Neural progenitor cell (in vitro differentiated cells): Measurements from ENCODE around the gene NR2F1. TPM values are rescaled to one million over a fixed set of nuclear protein-coding genes. Genes with fewer than 3 reads are reported as not detected.

Experiments
- DNase-seq: peaks from one replicate; pipeline ENCODE4 v3.0.0-alpha.2; 2016; ENCODE audit warnings: low spot score
- H2AFZ ChIP-seq: fragments of 200-600 bp; sonication (generic); replicated peaks from 2 replicates; pipeline ENCODE4 v1.6.1; 2016; ENCODE audit warnings: antibody characterized with exemption
- H3F3A ChIP-seq: fragments of 200-600 bp; sonication (generic); 2 replicates; pipeline ENCODE4 v1.6.1; 2016; ENCODE audit warnings: antibody characterized with exemption, low read depth
- H3K27ac ChIP-seq: fragments of 200-600 bp; sonication (generic); 2 replicates; pipeline ENCODE4 v1.5.1; 2016; ENCODE audit warnings: mild to moderate bottlenecking
- H3K27me3 ChIP-seq: fragments of 200-600 bp; sonication (generic); 2 replicates; pipeline ENCODE4 v1.6.1; 2016; ENCODE audit warnings: mild to moderate bottlenecking, moderate library complexity
- H3K36me3 ChIP-seq: fragments of 200-600 bp; sonication (generic); 2 replicates; pipeline ENCODE4 v1.5.1; 2016
- H3K4me1 ChIP-seq: fragments of 200-600 bp; sonication (generic); 2 replicates; pipeline ENCODE4 v1.6.1; 2016; ENCODE audit warnings: mixed run types
- H3K4me2 ChIP-seq: fragments of 200-600 bp; sonication (generic); 2 replicates; pipeline ENCODE4 v1.6.1; 2016
- H3K4me3 ChIP-seq: fragments of 200-600 bp; sonication (generic); 2 replicates; pipeline ENCODE4 v1.5.1; 2016
- H3K79me2 ChIP-seq: fragments of 200-600 bp; sonication (generic); 2 replicates; pipeline ENCODE4 v1.6.1; 2016; ENCODE audit warnings: low read depth
- H3K9ac ChIP-seq: fragments of 200-600 bp; sonication (generic); 2 replicates; pipeline ENCODE4 v1.6.1; 2016
- H3K9me3 ChIP-seq: fragments of 200-600 bp; sonication (generic); 2 replicates; pipeline ENCODE4 v1.5.1; 2016; ENCODE audit warnings: low read depth
- H4K20me1 ChIP-seq: fragments of 200-600 bp; sonication (generic); 2 replicates; pipeline ENCODE4 v1.6.1; 2016; ENCODE audit warnings: low read depth
- H3K27ac Mint-ChIP-seq: 3 replicates; pipeline ENCODE4 v1.8.0; 2021; ENCODE audit warnings: mixed read lengths
- H3K27me3 Mint-ChIP-seq: 2 replicates; pipeline ENCODE4 v1.8.0; 2022; ENCODE audit warnings: low read depth, mild to moderate bottlenecking, inconsistent platforms, moderate library complexity, mixed read lengths; ENCODE audit not compliant: insufficient read depth
- H3K36me3 Mint-ChIP-seq: 3 replicates; pipeline ENCODE4 v1.8.0; 2021; ENCODE audit warnings: mixed read lengths
- H3K4me1 Mint-ChIP-seq: 3 replicates; pipeline ENCODE4 v1.8.0; 2021; ENCODE audit warnings: mixed read lengths
- H3K4me3 Mint-ChIP-seq: 3 replicates; pipeline ENCODE4 v1.8.0; 2021; ENCODE audit warnings: mild to moderate bottlenecking, moderate library complexity, mixed read lengths
- H3K9me3 Mint-ChIP-seq: 3 replicates; pipeline ENCODE4 v1.8.0; 2020; ENCODE audit warnings: mixed read lengths
- CTCF ChIP-seq: fragments of 200-600 bp; sonication (generic); IDR thresholded peaks from 2 replicates; pipeline ENCODE4 v1.5.1; 2017; ENCODE audit warnings: antibody characterized with exemption, mild to moderate bottlenecking
- EZH2 ChIP-seq: fragments of 200-600 bp; sonication (generic); IDR thresholded peaks from 2 replicates; pipeline ENCODE4 v1.6.1; 2017; ENCODE audit warnings: antibody characterized with exemption, mild to moderate bottlenecking, moderate library complexity
- EZH2phosphoT487 ChIP-seq: fragments of 200-600 bp; sonication (generic); IDR thresholded peaks from 2 replicates; pipeline ENCODE4 v1.6.1; 2017; ENCODE audit warnings: antibody characterized with exemption
- total RNA-seq: library from RNA; depleted of rRNA; stranded (reverse); fragments of >200 nt; gene quantifications from 2 replicates; pipeline ENCODE4 v1.2.3, GENCODE V29; 2015; ENCODE audit warnings: low replicate concordance

NR2F1 gene
- total RNA-seq, 1 donor from 2014 or later, result 9.1 TPM

- no peaks in the 10 kb centered on the region for H3F3A ChIP-seq
- H2AFZ ChIP-seq, result no peak overlapping the region
- no peak overlapping the region for H3K27ac Mint-ChIP-seq
- no peaks in the 10 kb centered on the region for H3K27me3 ChIP-seq
- TF ChIP-seq EZH2, result no peak
- TF ChIP-seq CTCF, result no peak
- no peak for TF ChIP-seq EZH2phosphoT487
- H3K4me1 Mint-ChIP-seq, result peaks cover 8% of the 10 kb centered on the region
- no peak overlapping the region for H3K4me3 ChIP-seq
- no peak overlapping the region for H3K27ac ChIP-seq
- no peaks in the 10 kb centered on the region for H3K9me3 ChIP-seq
- no peak overlapping the region for H3K9ac ChIP-seq
- no peaks in the 10 kb centered on the region for H4K20me1 ChIP-seq
- no peak for DNase-seq
- no peak overlapping the region for H3K4me2 ChIP-seq
- no peaks in the 10 kb centered on the region for H3K79me2 ChIP-seq
- no peaks in the 10 kb centered on the region for H3K36me3 ChIP-seq
- no peak overlapping the region for H3K4me3 Mint-ChIP-seq
- H3K36me3 Mint-ChIP-seq, result peaks cover 9% of the 10 kb centered on the region
- H3K9me3 Mint-ChIP-seq, result peaks cover 18% of the 10 kb centered on the region
- peaks cover 2% of the 10 kb centered on the region for H3K27me3 Mint-ChIP-seq
- H3K4me1 ChIP-seq, result no peaks in the 10 kb centered on the region
Observed at GRCh38 chr5:93635991-93636390, 53.0 kb downstream of the NR2F1 start.

- TF ChIP-seq EZH2phosphoT487, result no peak
- no peak for TF ChIP-seq CTCF
- H3K4me1 ChIP-seq, result no peaks in the 10 kb centered on the region
- Mint-ChIP-seq H3K9me3 (peaks cover 18% of the 10 kb centered on the region), H3K4me3 (no peak overlapping the region), H3K27me3 (peaks cover 2% of the 10 kb centered on the region), H3K4me1 (peaks cover 5% of the 10 kb centered on the region), H3K27ac (no peak overlapping the region), H3K36me3 (peaks cover 9% of the 10 kb centered on the region)
- no peak overlapping the region for H2AFZ ChIP-seq
- no peak overlapping the region for H3K9ac ChIP-seq
- no peaks in the 10 kb centered on the region for H3K9me3 ChIP-seq
- H3K36me3 ChIP-seq, result no peaks in the 10 kb centered on the region
- DNase-seq, result no peak
- H3K79me2 ChIP-seq, result no peaks in the 10 kb centered on the region
- H4K20me1 ChIP-seq, result no peaks in the 10 kb centered on the region
- no peak overlapping the region for H3K4me2 ChIP-seq
- no peaks in the 10 kb centered on the region for H3F3A ChIP-seq
- no peaks in the 10 kb centered on the region for H3K27me3 ChIP-seq
- H3K4me3 ChIP-seq, result no peak overlapping the region
- no peak overlapping the region for H3K27ac ChIP-seq
Observed at GRCh38 chr5:93636837-93637236, 53.8 kb downstream of the NR2F1 start.

GRCh38 chr5:93637697-93638096 is 54.7 kb downstream of the NR2F1 start:
- Mint-ChIP-seq H3K36me3 (peaks cover 9% of the 10 kb centered on the region), H3K4me3 (no peak overlapping the region), H3K9me3 (peaks cover 18% of the 10 kb centered on the region), H3K27ac (no peak overlapping the region), H3K4me1 (peaks cover 3% of the 10 kb centered on the region), H3K27me3 (peaks cover 2% of the 10 kb centered on the region)
- no peak for DNase-seq
- Histone ChIP-seq H3K27me3 (no peaks in the 10 kb centered on the region), H3K4me2 (no peak overlapping the region), H4K20me1 (no peaks in the 10 kb centered on the region), H3K4me1 (no peaks in the 10 kb centered on the region), H3K79me2 (no peaks in the 10 kb centered on the region), H3F3A (no peaks in the 10 kb centered on the region), H3K9ac (no peak overlapping the region), H3K36me3 (no peaks in the 10 kb centered on the region), H3K4me3 (no peak overlapping the region), H2AFZ (no peak overlapping the region), H3K27ac (no peak overlapping the region), H3K9me3 (no peaks in the 10 kb centered on the region)
- no peak for TF ChIP-seq EZH2
- no peak for TF ChIP-seq CTCF
- no peak for TF ChIP-seq EZH2phosphoT487
